ENCODE data around the gene HYAL1. TPM values are rescaled to one million over a fixed set of nuclear protein-coding genes. Genes with fewer than 3 reads are reported as not detected.
A peak's percentile ranks its signal among the peaks of the same experiment; 100 is the strongest.

Gene HYAL1, protein sequence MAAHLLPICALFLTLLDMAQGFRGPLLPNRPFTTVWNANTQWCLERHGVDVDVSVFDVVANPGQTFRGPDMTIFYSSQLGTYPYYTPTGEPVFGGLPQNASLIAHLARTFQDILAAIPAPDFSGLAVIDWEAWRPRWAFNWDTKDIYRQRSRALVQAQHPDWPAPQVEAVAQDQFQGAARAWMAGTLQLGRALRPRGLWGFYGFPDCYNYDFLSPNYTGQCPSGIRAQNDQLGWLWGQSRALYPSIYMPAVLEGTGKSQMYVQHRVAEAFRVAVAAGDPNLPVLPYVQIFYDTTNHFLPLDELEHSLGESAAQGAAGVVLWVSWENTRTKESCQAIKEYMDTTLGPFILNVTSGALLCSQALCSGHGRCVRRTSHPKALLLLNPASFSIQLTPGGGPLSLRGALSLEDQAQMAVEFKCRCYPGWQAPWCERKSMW
- total RNA-seq, result 0.23 and 0.59 TPM in 2 replicates

DNA sequence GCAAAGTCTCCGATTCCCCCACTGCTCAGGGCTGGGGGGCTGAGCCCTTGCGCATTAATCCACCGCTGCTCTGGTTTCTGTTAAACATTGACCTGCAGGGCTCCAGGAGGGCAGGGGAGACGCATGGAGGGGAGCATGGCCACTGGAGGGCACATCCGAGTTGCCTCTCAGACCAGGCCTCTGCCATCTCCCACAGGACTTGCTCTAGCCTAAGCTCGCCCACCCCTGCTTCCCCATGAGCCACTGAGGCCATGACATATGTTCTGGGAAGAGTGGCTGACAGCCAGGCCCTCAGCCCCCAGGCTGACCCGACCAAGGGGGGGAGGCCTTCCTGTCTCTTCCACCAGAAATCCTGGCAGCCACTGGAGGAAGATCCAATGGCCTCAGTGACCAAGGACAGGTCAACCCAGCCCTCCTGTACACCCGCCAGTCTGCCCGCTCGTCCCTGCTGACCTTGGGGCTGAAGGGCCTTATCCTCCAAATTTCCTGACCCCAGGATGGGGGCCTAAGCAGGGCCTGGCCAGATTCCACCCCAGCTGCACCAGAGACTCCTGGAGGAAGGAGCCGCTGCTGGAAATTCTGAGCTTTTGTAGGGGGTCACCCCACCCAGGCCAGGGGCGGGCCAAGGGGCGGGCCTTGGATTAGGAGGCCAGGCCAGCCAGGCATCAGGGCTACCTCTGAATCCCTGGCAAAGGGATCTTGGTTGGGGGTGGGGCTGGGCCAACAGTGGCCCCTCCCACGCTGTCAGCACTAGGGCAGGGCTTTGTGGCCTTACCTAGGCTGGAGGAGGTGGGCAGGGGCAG, at the start of gene HYAL1:
Gene HYAL1, minus strand, starts transcription at position 562 of the 803 bp plus-strand sequence. CDS start 618 bp downstream, outside the sequence.
- no peaks in the 10 kb centered on the region for H3K9me3 Mint-ChIP-seq
- peaks cover 14% of the 10 kb centered on the region for H3K4me1 Mint-ChIP-seq (ENCODE audit: low read depth)
- no peak for DNase-seq (ENCODE audit: low spot score)
- H3K27me3 Mint-ChIP-seq (ENCODE audit: low read depth), result no peaks in the 10 kb centered on the region
- H3K4me3 Mint-ChIP-seq (ENCODE audit: low read depth), result no peak within 1 kb of the TSS
- intact Hi-C loops (cut with micrococcal nuclease), result no loop called here
- H3K36me3 Mint-ChIP-seq (ENCODE audit: low read depth), result peaks cover 3% of the 10 kb centered on the region
- no peak within 1 kb of the TSS for H3K27ac Mint-ChIP-seq

DNA sequence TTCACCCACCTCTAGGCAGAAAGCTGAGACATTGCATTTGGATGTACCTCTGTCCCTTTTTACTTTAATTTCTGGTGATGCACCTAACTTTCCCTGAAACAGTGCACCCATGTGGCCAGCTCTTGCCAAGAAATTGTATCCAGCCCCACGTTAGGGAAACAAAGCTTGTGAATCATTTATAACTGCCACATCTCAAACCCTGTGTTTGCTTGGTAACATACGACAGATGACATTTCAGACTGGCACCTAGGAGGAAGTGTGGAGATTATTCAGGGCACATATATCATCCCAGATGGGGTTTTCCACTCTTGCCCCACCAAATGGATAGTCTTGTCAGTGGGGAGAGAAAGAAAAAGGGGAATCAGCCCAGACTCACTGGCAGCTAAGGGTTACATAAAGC, 49.4 kb upstream of the HYAL1 start:
- DNase-seq (ENCODE audit: low spot score), result no peak
- peaks cover 55% of the 10 kb centered on the region for H3K36me3 Mint-ChIP-seq (ENCODE audit: low read depth)
- peaks cover 41% of the 10 kb centered on the region for H3K4me1 Mint-ChIP-seq (ENCODE audit: low read depth)
- H3K27me3 Mint-ChIP-seq (ENCODE audit: low read depth), result no peaks in the 10 kb centered on the region
- no peaks in the 10 kb centered on the region for H3K9me3 Mint-ChIP-seq
- no peak overlapping the region for H3K4me3 Mint-ChIP-seq (ENCODE audit: low read depth)
- no peak overlapping the region for H3K27ac Mint-ChIP-seq
- intact Hi-C loops (cut with micrococcal nuclease), result loop anchor here (5.0 to 10.0 kb wide), 4 partner anchors 215 to 1322 kb away; partner anchors contain the start of genes C3orf18, HEMK1, MANF and MAPKAPK3

DNA sequence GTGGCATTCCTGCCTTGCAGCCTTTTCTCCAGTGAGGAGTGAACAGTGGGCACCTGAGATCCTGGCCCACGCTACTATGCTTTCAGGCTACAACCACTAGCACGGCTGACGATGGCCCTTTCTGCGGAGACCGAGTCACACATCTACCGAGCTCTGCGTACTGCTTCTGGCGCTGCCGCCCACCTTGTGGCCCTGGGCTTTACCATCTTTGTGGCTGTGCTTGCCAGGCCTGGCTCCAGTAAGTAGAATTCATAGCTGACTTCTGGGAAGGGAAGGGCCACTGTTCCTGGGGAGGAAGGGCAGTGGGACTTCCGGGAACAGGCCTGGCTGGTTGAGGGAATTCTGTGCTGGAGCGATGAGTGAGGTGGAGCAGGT, 47.9 kb upstream of the HYAL1 start:
- H3K4me3 Mint-ChIP-seq (ENCODE audit: low read depth), result peak overlapping the region; percentile 91
- intact Hi-C loops (cut with micrococcal nuclease), result loop anchor here (1.0 to 10.0 kb wide), 7 partner anchors 8 to 1323 kb away; partner anchors contain the start of genes C3orf18, HEMK1, HYAL3 and MANF
- no peaks in the 10 kb centered on the region for H3K27me3 Mint-ChIP-seq (ENCODE audit: low read depth)
- peaks cover 51% of the 10 kb centered on the region for H3K36me3 Mint-ChIP-seq (ENCODE audit: low read depth)
- H3K9me3 Mint-ChIP-seq, result no peaks in the 10 kb centered on the region
- DNase-seq (ENCODE audit: low spot score), result no peak
- peaks cover 34% of the 10 kb centered on the region for H3K4me1 Mint-ChIP-seq (ENCODE audit: low read depth)
- H3K27ac Mint-ChIP-seq, result peak overlapping the region; percentile 96

DNA sequence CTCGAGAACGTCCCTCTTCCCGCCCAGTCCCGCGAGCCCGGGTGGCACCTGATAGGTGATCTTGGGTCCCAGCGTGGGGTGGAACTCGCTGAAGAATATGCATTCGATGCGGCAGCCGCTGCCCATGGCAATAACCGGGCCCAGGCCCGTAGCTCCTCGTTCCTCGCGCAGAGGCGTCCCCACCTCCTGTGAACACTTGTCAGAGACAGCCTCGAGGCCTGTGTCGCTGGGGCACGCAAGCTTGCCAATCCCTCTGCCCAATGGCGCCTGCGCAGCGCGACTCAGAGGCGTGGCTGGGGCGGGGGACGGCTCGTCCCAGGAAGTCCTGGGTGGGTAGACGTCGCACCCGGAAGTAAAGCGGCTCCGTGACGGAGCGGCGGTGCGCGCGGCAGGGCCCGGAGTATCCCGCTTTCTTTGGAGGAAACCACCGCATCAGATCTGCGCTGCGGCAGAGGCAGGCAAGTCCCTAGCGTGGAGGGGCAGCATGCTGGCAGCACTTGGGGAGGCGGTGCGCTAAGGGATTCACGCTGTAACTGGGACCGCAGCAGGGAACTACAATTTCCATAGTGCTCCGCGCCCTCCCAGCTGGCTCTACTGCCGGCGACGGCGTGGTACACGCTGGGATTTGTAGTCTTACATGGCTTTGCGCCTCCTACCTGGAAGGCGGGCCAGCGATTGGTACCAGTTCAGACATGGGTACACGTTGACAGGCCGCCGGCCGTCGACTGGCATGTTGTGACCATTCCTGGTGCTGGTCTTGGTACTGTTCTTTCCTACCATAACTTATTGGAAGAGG, 47.4 kb upstream of the HYAL1 start, which contains the start of the genes CYB561D2 and NPRL2:
Gene CYB561D2, plus strand, starts transcription at position 336 of the 796 bp plus-strand sequence. CDS start 572 bp downstream, outside the sequence.
Gene NPRL2, minus strand, starts transcription at position 249 of the 796 bp plus-strand sequence. Its CDS starts 123 bp downstream, at position 126.
- Mint-ChIP-seq H3K9me3 (no peaks in the 10 kb centered on the region), H3K36me3 (ENCODE audit: low read depth) (peaks cover 50% of the 10 kb centered on the region), H3K4me1 (ENCODE audit: low read depth) (peaks cover 36% of the 10 kb centered on the region), H3K27me3 (ENCODE audit: low read depth) (no peaks in the 10 kb centered on the region), H3K4me3 (ENCODE audit: low read depth) (peak within 1 kb of the TSS; percentile 91), H3K27ac (peak within 1 kb of the TSS; percentile 96)
- intact Hi-C loops (cut with micrococcal nuclease), result loop anchor here (1.0 to 10.0 kb wide), 8 partner anchors 9 to 1324 kb away; partner anchors contain the start of genes C3orf18, HEMK1, HYAL3 and MANF
- DNase-seq (ENCODE audit: low spot score), result peak; percentile 99

DNA sequence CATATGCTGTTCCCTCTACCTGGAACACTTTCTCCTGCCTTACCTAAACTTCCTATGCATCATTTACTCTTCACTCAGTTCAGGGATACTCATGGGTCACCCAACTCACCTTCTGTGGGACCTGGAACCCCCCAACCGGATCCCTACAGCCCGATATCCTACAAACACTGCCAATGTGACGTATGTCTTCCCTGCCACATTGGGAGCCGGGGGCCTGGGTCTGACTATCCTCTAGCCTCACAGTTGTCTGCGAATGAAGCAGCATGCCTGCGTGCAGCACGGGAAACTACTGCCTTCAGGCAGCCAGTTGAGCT, 46.8 kb upstream of the HYAL1 start:
- Mint-ChIP-seq H3K27me3 (ENCODE audit: low read depth) (no peaks in the 10 kb centered on the region), H3K4me1 (ENCODE audit: low read depth) (peaks cover 36% of the 10 kb centered on the region), H3K9me3 (no peaks in the 10 kb centered on the region), H3K4me3 (ENCODE audit: low read depth) (peak overlapping the region; percentile 91), H3K36me3 (ENCODE audit: low read depth) (peaks cover 50% of the 10 kb centered on the region), H3K27ac (peak overlapping the region; percentile 96)
- DNase-seq (ENCODE audit: low spot score), result no peak
- intact Hi-C loops (cut with micrococcal nuclease), result loop anchor here (1.0 to 10.0 kb wide), 7 partner anchors 12 to 1325 kb away; partner anchors contain the start of genes C3orf18, HEMK1, HYAL3 and MANF

DNA sequence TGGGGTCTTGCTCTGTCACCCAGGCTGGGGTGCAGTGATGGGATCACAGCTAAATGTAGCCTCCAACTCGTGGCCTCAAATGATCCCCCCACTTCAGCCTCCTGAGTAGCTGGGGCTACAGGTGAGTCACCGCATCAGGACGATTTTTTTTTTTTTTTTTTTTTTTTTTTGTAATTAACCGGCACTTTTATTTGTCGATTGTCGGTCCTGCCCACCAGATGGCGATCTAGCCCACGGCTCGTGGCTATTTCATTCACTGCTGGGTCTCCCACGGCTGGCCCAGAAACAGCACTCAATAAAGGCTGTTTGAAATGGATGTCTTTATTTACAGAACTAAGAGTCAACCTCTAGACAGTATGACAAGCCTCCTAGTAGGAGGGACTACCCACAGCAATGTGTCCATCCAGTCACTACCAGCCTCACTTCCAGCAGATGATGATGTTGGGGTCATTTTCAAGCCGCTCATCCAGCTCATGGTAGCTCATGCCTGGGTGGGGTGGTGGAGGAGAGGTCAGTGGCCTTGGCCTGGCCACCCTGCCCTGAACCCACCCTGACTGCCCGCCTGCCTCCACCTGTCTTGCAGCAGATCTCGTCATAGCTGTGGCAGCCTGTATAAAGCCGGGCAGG, 43.9 kb upstream of the HYAL1 start:
- Mint-ChIP-seq H3K4me1 (ENCODE audit: low read depth) (peaks cover 35% of the 10 kb centered on the region), H3K9me3 (no peaks in the 10 kb centered on the region), H3K27me3 (ENCODE audit: low read depth) (no peaks in the 10 kb centered on the region), H3K36me3 (ENCODE audit: low read depth) (peaks cover 36% of the 10 kb centered on the region), H3K4me3 (ENCODE audit: low read depth) (no peak overlapping the region), H3K27ac (no peak overlapping the region)
- peak; percentile 76 for DNase-seq (ENCODE audit: low spot score)
- intact Hi-C loops (cut with micrococcal nuclease), result loop anchor here (2.0 kb wide), 1 partner anchor 194 kb away; no protein-coding TSS in a partner anchor

DNA sequence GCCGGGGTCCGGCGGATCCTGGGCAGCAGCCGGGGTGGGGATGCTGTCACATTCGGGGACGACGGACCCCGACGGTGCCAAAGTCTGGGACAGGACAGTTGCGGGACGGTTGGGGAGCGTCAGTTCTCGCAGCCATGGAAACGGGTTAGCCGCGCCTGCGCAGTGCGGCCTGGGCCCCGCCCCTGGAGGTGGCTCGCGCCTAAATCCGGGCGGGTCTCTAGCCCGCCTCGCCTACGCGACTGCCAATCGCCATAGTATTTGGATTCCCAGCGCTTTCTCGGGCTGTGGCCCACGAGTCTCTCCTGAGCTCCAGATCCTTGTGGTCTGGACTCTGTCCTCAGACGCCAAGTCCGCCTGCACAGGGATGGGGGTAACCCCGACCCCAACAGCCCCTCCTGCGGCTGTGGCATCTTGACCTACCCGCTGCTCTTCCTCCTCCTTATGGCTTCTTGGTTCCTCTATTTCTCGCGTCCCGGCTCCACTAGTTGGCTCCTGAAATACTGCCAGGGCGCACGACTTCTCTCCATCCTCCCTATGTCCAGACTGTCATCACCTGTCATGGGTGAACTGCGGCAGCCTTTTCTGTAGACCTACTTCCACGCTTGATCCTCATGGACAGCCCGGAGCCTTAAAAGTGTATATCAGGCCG, 42.3 kb upstream of the HYAL1 start, which contains the start of gene ZMYND10:
Gene ZMYND10, minus strand, starts transcription at position 147 of the 649 bp plus-strand sequence. CDS start 153 bp downstream, outside the sequence.
- H3K27ac Mint-ChIP-seq, result peak within 1 kb of the TSS; percentile 60
- no peaks in the 10 kb centered on the region for H3K9me3 Mint-ChIP-seq
- intact Hi-C loops (cut with micrococcal nuclease), result loop anchor here (2.0 kb wide), 1 partner anchor 195 kb away; no protein-coding TSS in a partner anchor
- peak within 1 kb of the TSS; percentile 76 for H3K4me3 Mint-ChIP-seq (ENCODE audit: low read depth)
- no peaks in the 10 kb centered on the region for H3K27me3 Mint-ChIP-seq (ENCODE audit: low read depth)
- H3K36me3 Mint-ChIP-seq (ENCODE audit: low read depth), result peaks cover 29% of the 10 kb centered on the region
- DNase-seq (ENCODE audit: low spot score), result peak; percentile 79
- H3K4me1 Mint-ChIP-seq (ENCODE audit: low read depth), result peaks cover 30% of the 10 kb centered on the region

DNA sequence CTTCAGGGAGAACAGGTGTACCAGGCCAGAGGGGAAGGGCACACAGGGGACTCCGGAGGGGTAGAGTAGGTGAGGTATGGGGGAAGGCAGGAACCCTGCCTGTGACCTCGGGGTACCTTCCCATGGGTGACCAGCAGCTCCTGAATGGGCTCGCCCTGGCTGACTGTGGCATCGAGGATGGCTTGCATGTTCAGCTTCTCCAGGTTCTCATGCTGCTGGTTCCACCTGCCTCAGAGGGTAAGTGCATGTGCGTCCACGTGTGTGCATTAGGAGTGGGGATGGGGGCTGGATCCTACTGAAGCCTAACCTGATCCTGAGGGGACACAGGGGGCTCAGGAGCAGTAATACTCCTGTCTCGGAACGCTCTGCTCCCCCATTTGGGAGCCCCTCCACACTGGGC, 41.6 kb upstream of the HYAL1 start:
- H3K36me3 Mint-ChIP-seq (ENCODE audit: low read depth), result peaks cover 26% of the 10 kb centered on the region
- no peak overlapping the region for H3K4me3 Mint-ChIP-seq (ENCODE audit: low read depth)
- DNase-seq (ENCODE audit: low spot score), result no peak
- no peak overlapping the region for H3K27ac Mint-ChIP-seq
- intact Hi-C loops (cut with micrococcal nuclease), result no loop called here
- H3K9me3 Mint-ChIP-seq, result no peaks in the 10 kb centered on the region
- H3K4me1 Mint-ChIP-seq (ENCODE audit: low read depth), result peaks cover 27% of the 10 kb centered on the region
- no peaks in the 10 kb centered on the region for H3K27me3 Mint-ChIP-seq (ENCODE audit: low read depth)

DNA sequence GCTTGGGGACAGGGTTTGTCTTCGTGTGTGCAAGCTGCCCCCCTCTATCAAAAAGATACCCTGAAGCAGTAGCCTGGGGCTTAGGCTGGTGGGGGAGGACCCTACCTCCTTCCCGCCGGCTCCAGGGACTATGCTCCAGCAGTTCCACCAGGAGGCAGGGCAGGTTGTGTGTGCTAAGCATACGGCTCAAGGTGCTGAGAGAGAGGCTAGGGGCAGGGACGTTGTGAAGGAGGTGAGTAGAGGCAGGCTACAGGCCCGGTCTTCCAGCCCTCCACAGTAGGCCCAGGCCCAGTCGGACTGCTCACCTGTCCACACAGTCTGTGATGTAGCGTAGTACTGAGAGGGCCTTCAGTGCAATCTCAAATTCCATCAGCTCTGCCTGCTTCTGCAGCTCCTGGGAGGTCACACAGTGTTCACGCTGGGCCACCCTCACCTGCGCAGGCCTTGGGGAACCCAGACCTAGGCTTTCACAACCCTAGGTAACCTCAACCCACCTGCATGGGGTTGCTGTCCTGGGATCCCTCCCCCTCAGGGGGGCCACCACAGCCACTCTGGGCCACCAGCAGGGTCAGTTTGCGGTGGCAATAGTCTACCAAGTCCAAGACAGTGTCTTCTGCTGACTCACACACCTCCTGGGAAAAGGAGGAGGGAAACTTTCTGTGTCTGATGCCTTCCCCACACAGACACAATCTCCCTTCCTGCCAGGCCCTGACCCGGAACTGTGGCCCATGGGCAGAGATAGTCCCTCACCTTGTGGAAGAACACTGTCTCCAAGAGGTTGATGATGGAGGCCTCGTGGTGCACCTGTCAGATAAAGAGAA, 39.6 kb upstream of the HYAL1 start:
- Mint-ChIP-seq H3K36me3 (ENCODE audit: low read depth) (peaks cover 29% of the 10 kb centered on the region), H3K9me3 (no peaks in the 10 kb centered on the region), H3K27ac (no peak overlapping the region), H3K4me1 (ENCODE audit: low read depth) (peaks cover 29% of the 10 kb centered on the region), H3K4me3 (ENCODE audit: low read depth) (no peak overlapping the region), H3K27me3 (ENCODE audit: low read depth) (no peaks in the 10 kb centered on the region)
- intact Hi-C loops (cut with micrococcal nuclease), result no loop called here
- no peak for DNase-seq (ENCODE audit: low spot score)

DNA sequence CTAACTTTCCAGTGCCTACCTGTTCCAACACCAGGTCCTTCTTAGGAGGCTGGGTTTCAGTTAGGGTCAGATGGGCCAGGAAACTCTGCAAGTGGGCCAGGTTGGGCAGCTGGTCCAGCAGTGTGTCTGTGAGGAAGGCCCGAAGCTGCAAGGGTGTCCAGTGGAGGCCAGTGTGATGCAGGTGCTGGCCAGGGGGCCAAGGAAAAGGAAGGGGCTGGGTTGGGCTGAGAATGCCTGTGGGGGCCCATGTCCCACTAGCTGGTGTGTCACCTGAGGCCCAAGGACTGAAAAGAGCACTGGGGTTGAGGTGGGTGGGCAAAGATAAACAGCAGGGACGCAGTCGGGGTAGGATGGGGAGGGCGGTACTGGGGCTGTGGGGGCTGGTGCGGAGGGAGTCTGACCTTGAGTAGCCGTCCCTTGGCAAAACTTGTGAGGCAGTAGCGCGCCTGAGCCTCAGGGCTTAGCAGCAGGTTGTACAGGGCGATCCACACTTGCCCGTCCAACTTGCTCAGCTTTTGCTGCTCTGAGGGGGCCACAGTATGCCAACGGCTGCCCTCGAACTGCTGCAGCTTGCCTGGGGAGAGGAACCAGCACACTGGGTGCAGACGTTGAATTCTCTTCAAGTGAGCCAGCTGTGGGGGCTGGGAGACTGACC, 38.7 kb upstream of the HYAL1 start:
- intact Hi-C loops (cut with micrococcal nuclease), result loop anchor here (2.0 kb wide), 1 partner anchor 17 kb away; the partner anchor contains the start of gene TMEM115
- Mint-ChIP-seq H3K4me1 (ENCODE audit: low read depth) (peaks cover 25% of the 10 kb centered on the region), H3K36me3 (ENCODE audit: low read depth) (peaks cover 28% of the 10 kb centered on the region), H3K27ac (peak overlapping the region; percentile 96), H3K9me3 (no peaks in the 10 kb centered on the region), H3K27me3 (ENCODE audit: low read depth) (no peaks in the 10 kb centered on the region), H3K4me3 (ENCODE audit: low read depth) (peak overlapping the region; percentile 95)
- no peak for DNase-seq (ENCODE audit: low spot score)
